ENCODE results near the gene GOPC.

Gene GOPC

DNA sequence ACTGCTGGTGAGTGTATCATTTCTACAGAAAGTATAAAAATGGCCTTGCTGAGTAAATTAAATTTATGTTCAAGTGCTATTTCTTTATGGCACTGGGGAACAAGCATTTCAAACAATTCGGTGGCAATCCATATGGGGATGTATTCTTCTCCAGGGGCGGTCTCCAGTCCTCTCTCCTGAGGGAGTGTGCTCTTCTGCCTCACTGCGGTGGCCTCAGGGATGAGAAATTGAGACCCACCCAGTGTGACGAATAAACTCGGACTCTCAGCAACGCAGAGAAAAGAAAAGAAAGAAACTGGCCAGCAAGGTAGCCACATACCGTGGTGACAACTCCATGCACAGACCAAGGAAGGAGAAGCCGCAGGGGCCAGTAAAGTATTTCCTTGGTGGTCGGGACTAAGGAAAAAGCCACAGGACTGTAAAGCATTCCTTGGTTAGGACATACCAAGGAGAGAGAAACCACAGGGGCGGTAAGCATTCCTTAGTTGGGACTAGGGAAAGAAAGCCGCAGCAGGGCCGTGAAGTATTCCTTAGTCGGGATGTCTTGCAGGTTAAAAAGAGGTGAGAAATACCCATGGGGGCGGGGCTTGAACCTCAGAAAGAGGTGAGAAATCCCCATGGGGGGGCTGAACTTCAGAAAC, 13.6 kb upstream of the GOPC start:
- Histone ChIP-seq H3K27me3 (ENCODE audit: insufficient read depth, low read length, poor library complexity) (no peaks in the 10 kb centered on the region), H3K4me2 (ENCODE audit: low read length) (no peak overlapping the region), H4K8ac (ENCODE audit: low read depth, low read length) (no peak overlapping the region), H3K4me3 (ENCODE audit: low read length) (no peak overlapping the region), H3K27ac (ENCODE audit: low read depth, low read length) (peak overlapping the region; percentile 51), H4K5ac (ENCODE audit: low read length) (no peak overlapping the region), H3K4ac (ENCODE audit: low read depth, low read length) (no peak overlapping the region), H2BK15ac (replicated peaks; ENCODE audit: low read depth) (no peak overlapping the region), H2BK5ac (ENCODE audit: low read length) (no peak overlapping the region), H2AK5ac (ENCODE audit: low read length) (no peak overlapping the region), H3K36me3 (ENCODE audit: control insufficient read depth, insufficient read depth, low read length) (no peaks in the 10 kb centered on the region), H3K56ac (ENCODE audit: low read length) (peak overlapping the region; percentile 19), H2BK120ac (ENCODE audit: low read depth, low read length) (no peak overlapping the region), H3K18ac (ENCODE audit: low read length) (no peak overlapping the region), H3K23ac (ENCODE audit: low read length) (no peak overlapping the region), H3K79me2 (ENCODE audit: control insufficient read depth, insufficient read depth, low read length) (no peaks in the 10 kb centered on the region), H3K4me1 (ENCODE audit: control insufficient read depth, low read depth, low read length) (peaks cover 3% of the 10 kb centered on the region), H3K9ac (ENCODE audit: low read length) (no peak overlapping the region), H3K79me1 (ENCODE audit: low read length) (no peaks in the 10 kb centered on the region)
- peak; percentile 91 for DNase-seq
- no CpG with 5 or more reads among the region's 14 CpGs for WGBS (ENCODE audit: extremely low coverage, insufficient coverage, low lambda C conversion rate)

- Histone ChIP-seq H3K27me3 (ENCODE audit: insufficient read depth, low read length, poor library complexity) (no peaks in the 10 kb centered on the region), H3K4ac (ENCODE audit: low read depth, low read length) (no peak overlapping the region), H4K5ac (ENCODE audit: low read length) (no peak overlapping the region), H3K4me3 (ENCODE audit: low read length) (no peak overlapping the region), H3K18ac (ENCODE audit: low read length) (peak overlapping the region; percentile 60), H3K56ac (ENCODE audit: low read length) (no peak overlapping the region), H2BK120ac (ENCODE audit: low read depth, low read length) (no peak overlapping the region), H3K79me1 (ENCODE audit: low read length) (no peaks in the 10 kb centered on the region), H2BK15ac (replicated peaks; ENCODE audit: low read depth) (no peak overlapping the region), H3K4me1 (ENCODE audit: control insufficient read depth, low read depth, low read length) (peaks cover 3% of the 10 kb centered on the region), H3K9ac (ENCODE audit: low read length) (no peak overlapping the region), H4K8ac (ENCODE audit: low read depth, low read length) (no peak overlapping the region), H3K79me2 (ENCODE audit: control insufficient read depth, insufficient read depth, low read length) (no peaks in the 10 kb centered on the region), H3K4me2 (ENCODE audit: low read length) (no peak overlapping the region), H3K27ac (ENCODE audit: low read depth, low read length) (no peak overlapping the region), H2AK5ac (ENCODE audit: low read length) (no peak overlapping the region), H3K23ac (ENCODE audit: low read length) (no peak overlapping the region), H3K36me3 (ENCODE audit: control insufficient read depth, insufficient read depth, low read length) (no peaks in the 10 kb centered on the region), H2BK5ac (ENCODE audit: low read length) (no peak overlapping the region)
- no CpG with 5 or more reads among the region's 4 CpGs for WGBS (ENCODE audit: extremely low coverage, insufficient coverage, low lambda C conversion rate)
- DNase-seq = peak; percentile 56
Measured at GRCh38 chr6:117613920-117614560, 11.7 kb upstream of the GOPC start.

- no peaks in the 10 kb centered on the region for H3K79me1 ChIP-seq (ENCODE audit: low read length)
- H3K36me3 ChIP-seq (ENCODE audit: control insufficient read depth, insufficient read depth, low read length) = no peaks in the 10 kb centered on the region
- H2BK120ac ChIP-seq (ENCODE audit: low read depth, low read length) = no peak overlapping the region
- no peaks in the 10 kb centered on the region for H3K27me3 ChIP-seq (ENCODE audit: insufficient read depth, low read length, poor library complexity)
- no peak overlapping the region for H4K8ac ChIP-seq (ENCODE audit: low read depth, low read length)
- H2BK5ac ChIP-seq (ENCODE audit: low read length) = no peak overlapping the region
- no peak overlapping the region for H3K9ac ChIP-seq (ENCODE audit: low read length)
- no peak overlapping the region for H4K5ac ChIP-seq (ENCODE audit: low read length)
- H2BK15ac ChIP-seq (replicated peaks; ENCODE audit: low read depth) = no peak overlapping the region
- H3K79me2 ChIP-seq (ENCODE audit: control insufficient read depth, insufficient read depth, low read length) = no peaks in the 10 kb centered on the region
- H3K4me1 ChIP-seq (ENCODE audit: control insufficient read depth, low read depth, low read length) = peaks cover 3% of the 10 kb centered on the region
- no peak overlapping the region for H3K4me3 ChIP-seq (ENCODE audit: low read length)
- WGBS (ENCODE audit: extremely low coverage, insufficient coverage, low lambda C conversion rate) = no CpG with 5 or more reads among the region's 3 CpGs
- no peak overlapping the region for H3K27ac ChIP-seq (ENCODE audit: low read depth, low read length)
- no peak overlapping the region for H3K23ac ChIP-seq (ENCODE audit: low read length)
- H2AK5ac ChIP-seq (ENCODE audit: low read length) = no peak overlapping the region
- no peak overlapping the region for H3K18ac ChIP-seq (ENCODE audit: low read length)
- no peak overlapping the region for H3K4ac ChIP-seq (ENCODE audit: low read depth, low read length)
- no peak for DNase-seq
- H3K4me2 ChIP-seq (ENCODE audit: low read length) = no peak overlapping the region
- no peak overlapping the region for H3K56ac ChIP-seq (ENCODE audit: low read length)
Measured at GRCh38 chr6:117607511-117607910, 5.2 kb upstream of the GOPC start.

DNA sequence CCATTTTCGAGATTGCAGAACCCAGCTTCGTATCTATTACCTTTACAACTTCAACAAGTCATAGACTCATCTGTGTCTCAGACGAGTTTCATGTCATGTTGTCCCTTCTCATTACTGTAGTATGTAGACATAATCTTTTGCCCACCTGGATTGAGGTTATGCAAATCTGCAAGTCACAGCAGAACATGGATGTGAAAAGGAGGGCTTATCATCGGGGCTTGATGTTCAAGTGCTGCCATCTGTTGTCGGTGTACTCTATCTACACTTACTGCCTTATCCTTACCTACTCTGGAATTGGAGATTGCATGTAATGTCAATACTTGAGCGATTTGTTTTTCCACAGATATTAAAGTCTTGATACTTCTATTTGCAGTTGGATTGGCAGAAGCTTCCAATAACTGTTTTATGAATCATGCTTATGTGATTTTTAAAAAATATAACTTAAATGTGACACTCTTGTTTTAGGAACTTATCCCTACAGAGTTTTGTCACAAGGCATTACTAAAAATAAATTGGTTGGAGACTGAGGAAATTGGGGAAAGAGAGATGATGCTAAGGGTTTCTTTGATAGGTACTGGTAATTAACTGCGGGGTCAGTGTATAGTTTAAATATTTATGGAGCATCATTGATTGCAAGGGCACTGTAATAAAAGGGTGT, 3.0 kb upstream of the GOPC start:
- no peak overlapping the region for H2BK5ac ChIP-seq (ENCODE audit: low read length)
- H3K79me1 ChIP-seq (ENCODE audit: low read length) = peaks cover 3% of the 10 kb centered on the region
- no peak overlapping the region for H3K56ac ChIP-seq (ENCODE audit: low read length)
- no peak overlapping the region for H2BK15ac ChIP-seq (replicated peaks; ENCODE audit: low read depth)
- H4K5ac ChIP-seq (ENCODE audit: low read length) = no peak overlapping the region
- peaks cover 6% of the 10 kb centered on the region for H3K79me2 ChIP-seq (ENCODE audit: control insufficient read depth, insufficient read depth, low read length)
- no CpG with 5 or more reads among the region's 7 CpGs for WGBS (ENCODE audit: extremely low coverage, insufficient coverage, low lambda C conversion rate)
- no peak overlapping the region for H3K18ac ChIP-seq (ENCODE audit: low read length)
- H3K4me2 ChIP-seq (ENCODE audit: low read length) = no peak overlapping the region
- no peak overlapping the region for H3K27ac ChIP-seq (ENCODE audit: low read depth, low read length)
- H3K27me3 ChIP-seq (ENCODE audit: insufficient read depth, low read length, poor library complexity) = no peaks in the 10 kb centered on the region
- no peak overlapping the region for H3K23ac ChIP-seq (ENCODE audit: low read length)
- H3K4me3 ChIP-seq (ENCODE audit: low read length) = no peak overlapping the region
- peak; percentile 84 for DNase-seq
- H2AK5ac ChIP-seq (ENCODE audit: low read length) = no peak overlapping the region
- no peaks in the 10 kb centered on the region for H3K4me1 ChIP-seq (ENCODE audit: control insufficient read depth, low read depth, low read length)
- H4K8ac ChIP-seq (ENCODE audit: low read depth, low read length) = no peak overlapping the region
- no peak overlapping the region for H3K4ac ChIP-seq (ENCODE audit: low read depth, low read length)
- no peak overlapping the region for H3K9ac ChIP-seq (ENCODE audit: low read length)
- H2BK120ac ChIP-seq (ENCODE audit: low read depth, low read length) = no peak overlapping the region
- no peaks in the 10 kb centered on the region for H3K36me3 ChIP-seq (ENCODE audit: control insufficient read depth, insufficient read depth, low read length)

- Histone ChIP-seq H3K27ac (ENCODE audit: low read depth, low read length) (no peak overlapping the region), H3K23ac (ENCODE audit: low read length) (no peak overlapping the region), H3K4me3 (ENCODE audit: low read length) (no peak overlapping the region), H4K5ac (ENCODE audit: low read length) (no peak overlapping the region), H4K8ac (ENCODE audit: low read depth, low read length) (no peak overlapping the region), H3K18ac (ENCODE audit: low read length) (no peak overlapping the region), H3K56ac (ENCODE audit: low read length) (no peak overlapping the region), H3K9ac (ENCODE audit: low read length) (no peak overlapping the region), H2BK120ac (ENCODE audit: low read depth, low read length) (peak overlapping the region; percentile 61), H3K79me2 (ENCODE audit: control insufficient read depth, insufficient read depth, low read length) (peaks cover 13% of the 10 kb centered on the region), H3K36me3 (ENCODE audit: control insufficient read depth, insufficient read depth, low read length) (no peaks in the 10 kb centered on the region), H2AK5ac (ENCODE audit: low read length) (no peak overlapping the region), H3K27me3 (ENCODE audit: insufficient read depth, low read length, poor library complexity) (no peaks in the 10 kb centered on the region), H3K4me1 (ENCODE audit: control insufficient read depth, low read depth, low read length) (no peaks in the 10 kb centered on the region), H3K4ac (ENCODE audit: low read depth, low read length) (no peak overlapping the region), H3K4me2 (ENCODE audit: low read length) (no peak overlapping the region), H2BK5ac (ENCODE audit: low read length) (no peak overlapping the region), H3K79me1 (ENCODE audit: low read length) (peaks cover 3% of the 10 kb centered on the region), H2BK15ac (replicated peaks; ENCODE audit: low read depth) (no peak overlapping the region)
- WGBS (ENCODE audit: extremely low coverage, insufficient coverage, low lambda C conversion rate) = no CpG with 5 or more reads among the region's 2 CpGs
- no peak for DNase-seq
Measured at GRCh38 chr6:117603821-117604220, 1.5 kb upstream of the GOPC start.

All from mesendoderm (in vitro differentiated cells).